ENCODE data around the gene PAM.

The PAM gene

GRCh38 chr5:102765350-102765749 is 10.2 kb downstream of the PAM start:
- TF ChIP-seq EZH2phosphoT487 (conservative IDR thresholded peaks at IDR 0.05; ENCODE audit: low read length) = no peak
- TF ChIP-seq, protein P1, sequence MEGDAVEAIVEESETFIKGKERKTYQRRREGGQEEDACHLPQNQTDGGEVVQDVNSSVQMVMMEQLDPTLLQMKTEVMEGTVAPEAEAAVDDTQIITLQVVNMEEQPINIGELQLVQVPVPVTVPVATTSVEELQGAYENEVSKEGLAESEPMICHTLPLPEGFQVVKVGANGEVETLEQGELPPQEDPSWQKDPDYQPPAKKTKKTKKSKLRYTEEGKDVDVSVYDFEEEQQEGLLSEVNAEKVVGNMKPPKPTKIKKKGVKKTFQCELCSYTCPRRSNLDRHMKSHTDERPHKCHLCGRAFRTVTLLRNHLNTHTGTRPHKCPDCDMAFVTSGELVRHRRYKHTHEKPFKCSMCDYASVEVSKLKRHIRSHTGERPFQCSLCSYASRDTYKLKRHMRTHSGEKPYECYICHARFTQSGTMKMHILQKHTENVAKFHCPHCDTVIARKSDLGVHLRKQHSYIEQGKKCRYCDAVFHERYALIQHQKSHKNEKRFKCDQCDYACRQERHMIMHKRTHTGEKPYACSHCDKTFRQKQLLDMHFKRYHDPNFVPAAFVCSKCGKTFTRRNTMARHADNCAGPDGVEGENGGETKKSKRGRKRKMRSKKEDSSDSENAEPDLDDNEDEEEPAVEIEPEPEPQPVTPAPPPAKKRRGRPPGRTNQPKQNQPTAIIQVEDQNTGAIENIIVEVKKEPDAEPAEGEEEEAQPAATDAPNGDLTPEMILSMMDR (IDR thresholded peaks at IDR 0.05; ENCODE audit: insufficient read depth, low read length, poor library complexity, severe bottlenecking) = no peak

DNA sequence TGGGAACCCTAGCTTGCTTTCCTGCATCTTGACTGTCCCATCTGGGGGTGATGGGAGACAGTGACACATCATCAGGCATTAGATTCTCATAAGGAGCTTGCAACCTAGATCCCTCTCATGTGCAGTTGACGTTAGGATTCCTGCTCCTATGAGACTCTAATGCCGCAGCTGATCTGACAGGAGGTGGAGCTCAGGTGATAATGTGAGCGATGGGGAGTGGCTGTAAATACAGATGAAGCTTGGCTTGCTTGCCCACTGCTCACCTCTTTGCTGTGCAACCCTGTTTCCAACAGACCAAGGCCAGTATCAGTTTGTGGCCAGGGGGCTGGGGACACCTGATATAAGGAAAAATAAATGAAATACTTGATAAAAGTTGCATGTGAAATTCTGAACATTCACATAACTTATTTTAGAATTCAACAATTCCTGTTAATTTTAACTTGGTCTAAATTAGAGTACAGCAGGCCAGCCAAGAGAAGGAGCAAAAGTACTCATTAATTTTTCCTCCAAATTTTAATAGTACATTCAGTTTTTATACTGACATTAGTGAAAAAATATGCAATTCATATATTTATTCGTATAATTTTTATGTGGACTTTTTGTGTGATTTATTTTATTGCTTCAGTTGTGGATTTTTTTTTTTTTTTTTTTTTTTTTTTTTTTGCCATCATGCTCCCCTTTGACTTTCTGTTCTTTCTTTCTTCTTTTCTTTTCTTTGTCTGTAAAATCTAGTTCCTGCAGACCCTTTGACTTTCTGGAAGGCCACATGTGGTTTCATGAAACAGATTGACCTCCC is 11.4 kb downstream of the PAM start:
- TF ChIP-seq, protein P1 (IDR thresholded peaks at IDR 0.05; ENCODE audit: insufficient read depth, low read length, poor library complexity, severe bottlenecking) = no peak

More at GRCh38 chr5:102765350-102765749, 10.2 kb downstream of the PAM start:
- Histone ChIP-seq H4K20me1 (ENCODE audit: low read depth, low read length) (no peaks in the 10 kb centered on the region), H3K27me3 (ENCODE audit: low read length) (no peaks in the 10 kb centered on the region), H3K9me3 (ENCODE audit: insufficient read depth, low read length) (no peaks in the 10 kb centered on the region), H3K79me2 (ENCODE audit: insufficient read depth, low read length) (no peaks in the 10 kb centered on the region), H3F3A (ENCODE audit: insufficient read depth) (no peaks in the 10 kb centered on the region), H3K4me2 (ENCODE audit: low read depth, low read length, poor library complexity, severe bottlenecking) (no peak overlapping the region), H3K36me3 (ENCODE audit: low read length) (no peaks in the 10 kb centered on the region), H3K4me3 (ENCODE audit: insufficient read depth, low read length, poor library complexity, severe bottlenecking) (no peak overlapping the region), H3K9me2 (replicated peaks; ENCODE audit: insufficient read depth, low read length) (no peaks in the 10 kb centered on the region), H3K27ac (ENCODE audit: low read depth, low read length) (no peak overlapping the region), H2AFZ (ENCODE audit: low read depth, low read length, severe bottlenecking) (no peak overlapping the region), H3K9ac (ENCODE audit: low read length) (no peak overlapping the region)

DNA sequence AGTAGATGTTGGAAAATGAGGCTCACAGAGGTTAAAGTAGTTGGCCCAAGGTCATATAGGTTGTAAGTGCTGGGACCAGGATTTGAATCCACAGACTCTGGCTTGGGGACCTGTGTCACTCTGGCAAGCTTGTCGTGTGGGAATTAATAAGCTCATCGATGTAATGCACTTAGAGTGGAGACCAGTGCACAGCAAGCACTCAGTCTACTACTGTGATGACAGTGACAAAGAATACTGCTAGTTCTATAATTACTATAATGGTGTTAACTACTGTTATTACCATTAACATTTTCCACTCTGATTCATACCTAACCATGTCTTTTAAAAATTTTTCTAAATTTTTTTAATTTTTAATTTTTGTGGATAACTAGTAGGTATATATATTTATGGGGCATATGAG is 12.8 kb downstream of the PAM start:
- TF ChIP-seq, protein P1 (IDR thresholded peaks at IDR 0.05; ENCODE audit: insufficient read depth, low read length, poor library complexity, severe bottlenecking) = no peak
- no peak for TF ChIP-seq EZH2phosphoT487 (conservative IDR thresholded peaks at IDR 0.05; ENCODE audit: low read length)
- Histone ChIP-seq H3K79me2 (ENCODE audit: insufficient read depth, low read length) (no peaks in the 10 kb centered on the region), H3K27ac (ENCODE audit: low read depth, low read length) (no peak overlapping the region), H3K9ac (ENCODE audit: low read length) (no peak overlapping the region), H3K9me2 (replicated peaks; ENCODE audit: insufficient read depth, low read length) (no peaks in the 10 kb centered on the region), H3K36me3 (ENCODE audit: low read length) (no peaks in the 10 kb centered on the region), H4K20me1 (ENCODE audit: low read depth, low read length) (no peaks in the 10 kb centered on the region), H3K4me2 (ENCODE audit: low read depth, low read length, poor library complexity, severe bottlenecking) (no peak overlapping the region), H3K9me3 (ENCODE audit: insufficient read depth, low read length) (no peaks in the 10 kb centered on the region), H2AFZ (ENCODE audit: low read depth, low read length, severe bottlenecking) (no peak overlapping the region), H3K27me3 (ENCODE audit: low read length) (no peaks in the 10 kb centered on the region), H3F3A (ENCODE audit: insufficient read depth) (no peaks in the 10 kb centered on the region), H3K4me3 (ENCODE audit: insufficient read depth, low read length, poor library complexity, severe bottlenecking) (no peak overlapping the region)

More for the DNA sequence above, 11.4 kb downstream of the PAM start:
- no peak overlapping the region for H3K4me3 ChIP-seq (ENCODE audit: insufficient read depth, low read length, poor library complexity, severe bottlenecking)
- H3K9me2 ChIP-seq (replicated peaks; ENCODE audit: insufficient read depth, low read length) = no peaks in the 10 kb centered on the region
- H3K9me3 ChIP-seq (ENCODE audit: insufficient read depth, low read length) = no peaks in the 10 kb centered on the region
- no peak overlapping the region for H2AFZ ChIP-seq (ENCODE audit: low read depth, low read length, severe bottlenecking)
- H4K20me1 ChIP-seq (ENCODE audit: low read depth, low read length) = no peaks in the 10 kb centered on the region
- H3K9ac ChIP-seq (ENCODE audit: low read length) = no peak overlapping the region
- H3K27me3 ChIP-seq (ENCODE audit: low read length) = no peaks in the 10 kb centered on the region
- H3K4me2 ChIP-seq (ENCODE audit: low read depth, low read length, poor library complexity, severe bottlenecking) = no peak overlapping the region
- no peak overlapping the region for H3K27ac ChIP-seq (ENCODE audit: low read depth, low read length)
- H3K79me2 ChIP-seq (ENCODE audit: insufficient read depth, low read length) = no peaks in the 10 kb centered on the region
- no peaks in the 10 kb centered on the region for H3F3A ChIP-seq (ENCODE audit: insufficient read depth)
- no peaks in the 10 kb centered on the region for H3K36me3 ChIP-seq (ENCODE audit: low read length)
